Measurements from ENCODE around the gene FAM181B. TPM values are rescaled to one million over a fixed set of nuclear protein-coding genes. Genes with fewer than 3 reads are reported as not detected.

The FAM181B gene, protein sequence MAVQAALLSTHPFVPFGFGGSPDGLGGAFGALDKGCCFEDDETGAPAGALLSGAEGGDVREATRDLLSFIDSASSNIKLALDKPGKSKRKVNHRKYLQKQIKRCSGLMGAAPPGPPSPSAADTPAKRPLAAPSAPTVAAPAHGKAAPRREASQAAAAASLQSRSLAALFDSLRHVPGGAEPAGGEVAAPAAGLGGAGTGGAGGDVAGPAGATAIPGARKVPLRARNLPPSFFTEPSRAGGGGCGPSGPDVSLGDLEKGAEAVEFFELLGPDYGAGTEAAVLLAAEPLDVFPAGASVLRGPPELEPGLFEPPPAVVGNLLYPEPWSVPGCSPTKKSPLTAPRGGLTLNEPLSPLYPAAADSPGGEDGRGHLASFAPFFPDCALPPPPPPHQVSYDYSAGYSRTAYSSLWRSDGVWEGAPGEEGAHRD
- total RNA-seq (not detected in 2 replicates), polyA plus RNA-seq (not detected in 2 replicates), polyA minus RNA-seq (0.07 TPM in 1 of 2 replicates, not detected in the other)
- not detected for total RNA-seq (2013)

DNA sequence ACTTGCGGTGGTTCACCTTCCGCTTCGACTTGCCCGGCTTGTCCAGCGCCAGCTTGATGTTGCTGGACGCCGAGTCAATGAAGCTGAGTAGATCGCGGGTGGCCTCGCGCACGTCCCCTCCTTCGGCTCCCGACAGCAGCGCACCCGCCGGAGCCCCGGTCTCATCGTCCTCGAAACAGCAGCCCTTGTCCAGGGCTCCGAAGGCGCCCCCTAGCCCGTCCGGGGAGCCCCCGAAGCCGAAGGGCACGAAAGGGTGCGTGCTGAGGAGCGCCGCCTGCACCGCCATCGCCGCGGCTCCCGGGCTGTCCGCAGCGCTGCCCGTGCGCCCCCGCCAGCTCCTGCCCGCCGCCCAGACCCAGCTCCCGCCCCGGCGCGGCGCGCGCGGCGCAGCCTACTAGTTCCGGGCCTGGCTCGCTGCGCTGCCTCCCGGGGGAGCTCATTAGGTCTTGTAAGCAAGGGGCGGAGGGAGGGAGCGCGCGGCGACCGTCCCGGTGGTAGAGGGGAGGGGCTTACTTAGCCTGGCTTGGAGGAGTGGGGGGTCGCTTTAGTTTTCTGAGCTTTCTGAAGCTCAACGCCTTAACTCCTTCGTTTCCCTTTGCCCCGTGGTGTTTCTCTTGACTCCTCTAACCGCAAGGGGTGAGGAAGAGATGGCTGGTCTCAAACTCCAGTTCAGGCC is at the start of gene FAM181B:
Gene FAM181B, minus strand, starts transcription at position 421 of the 676 bp plus-strand sequence. Its CDS starts 135 bp downstream, at position 286.
- ATAC-seq (ENCODE audit: low read depth) (peak; percentile 73), DNase-seq (peak; percentile 55)
- peak within 1 kb of the TSS; percentile 83 for H3K4me2 ChIP-seq (replicated peaks; ENCODE audit: low read depth, low read length, poor library complexity, severe bottlenecking)
- H3K9ac ChIP-seq (ENCODE audit: low read length), result peak within 1 kb of the TSS; percentile 61
- ChIA-PET POLR2A (no interaction called here), CTCF (no interaction called here)
- H3K4me1 ChIP-seq (ENCODE audit: control insufficient read depth in 2 of 2, insufficient read depth in 2 of 2, low read length in 2 of 2), result peaks cover 10 to 25% of the 10 kb centered on the region in 2 donors
- TF ChIP-seq, protein P1, sequence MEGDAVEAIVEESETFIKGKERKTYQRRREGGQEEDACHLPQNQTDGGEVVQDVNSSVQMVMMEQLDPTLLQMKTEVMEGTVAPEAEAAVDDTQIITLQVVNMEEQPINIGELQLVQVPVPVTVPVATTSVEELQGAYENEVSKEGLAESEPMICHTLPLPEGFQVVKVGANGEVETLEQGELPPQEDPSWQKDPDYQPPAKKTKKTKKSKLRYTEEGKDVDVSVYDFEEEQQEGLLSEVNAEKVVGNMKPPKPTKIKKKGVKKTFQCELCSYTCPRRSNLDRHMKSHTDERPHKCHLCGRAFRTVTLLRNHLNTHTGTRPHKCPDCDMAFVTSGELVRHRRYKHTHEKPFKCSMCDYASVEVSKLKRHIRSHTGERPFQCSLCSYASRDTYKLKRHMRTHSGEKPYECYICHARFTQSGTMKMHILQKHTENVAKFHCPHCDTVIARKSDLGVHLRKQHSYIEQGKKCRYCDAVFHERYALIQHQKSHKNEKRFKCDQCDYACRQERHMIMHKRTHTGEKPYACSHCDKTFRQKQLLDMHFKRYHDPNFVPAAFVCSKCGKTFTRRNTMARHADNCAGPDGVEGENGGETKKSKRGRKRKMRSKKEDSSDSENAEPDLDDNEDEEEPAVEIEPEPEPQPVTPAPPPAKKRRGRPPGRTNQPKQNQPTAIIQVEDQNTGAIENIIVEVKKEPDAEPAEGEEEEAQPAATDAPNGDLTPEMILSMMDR (IDR thresholded peaks at IDR 0.05), result no peak
- no peak for TF ChIP-seq EZH2 (IDR thresholded peaks at IDR 0.05; ENCODE audit: borderline replicate concordance, insufficient read depth, low read depth, low read length, poor library complexity, severe bottlenecking)
- no peaks in the 10 kb centered on the region for H3K9me3 Mint-ChIP-seq (ENCODE audit: insufficient read depth)
- no peak within 1 kb of the TSS for H3K27ac Mint-ChIP-seq
- H3K79me2 ChIP-seq (ENCODE audit: control insufficient read depth, insufficient read depth, low read length), result no peaks in the 10 kb centered on the region
- H3K27ac ChIP-seq (ENCODE audit: low read length in 2 of 2), result no peak within 1 kb of the TSS
- H3K27me3 ChIP-seq (replicated peaks in 1 of 4; ENCODE audit: control extremely low read depth in 1 of 4, control insufficient read depth in 3 of 4, insufficient read depth in 4 of 4, low read length in 3 of 4), result peaks cover 1 to 54% (median 37%) of the 10 kb centered on the region in 4 experiments
- H3K9me3 ChIP-seq (ENCODE audit: control extremely low read depth in 1 of 3, control insufficient read depth in 2 of 3, insufficient read depth in 1 of 3, low read length in 2 of 3), result peaks cover 0 to 7% (median 2%) of the 10 kb centered on the region in 3 donors
- H3K4me3 ChIP-seq (ENCODE audit: control extremely low read depth in 1 of 5, extremely low read depth in 1 of 5, insufficient read depth in 1 of 5, low read depth in 2 of 5, low read length in 4 of 5), result peak within 1 kb of the TSS in 4 of 5 experiments; percentile 32 to 61 (median 51)
- H3K4me1 Mint-ChIP-seq, result peaks cover 16% of the 10 kb centered on the region
- peak within 1 kb of the TSS; percentile 62 for H2AFZ ChIP-seq (ENCODE audit: insufficient read depth, low read depth, low read length, poor library complexity, severe bottlenecking)
- H3K27me3 Mint-ChIP-seq, result peaks cover 71% of the 10 kb centered on the region
- intact Hi-C loops (cut with micrococcal nuclease), result no loop called here
- H3K36me3 ChIP-seq (replicated peaks in 1 of 2; ENCODE audit: control extremely low read depth in 1 of 2, control insufficient read depth in 1 of 2, extremely low read depth in 1 of 2, insufficient read depth in 2 of 2, low read length in 1 of 2), result no peaks in the 10 kb centered on the region
- H3K4me3 Mint-ChIP-seq, result peak within 1 kb of the TSS; percentile 79
- 2% methylated on average over 61 of the region's 67 CpGs for WGBS (ENCODE audit: insufficient coverage)
- H4K20me1 ChIP-seq (ENCODE audit: control insufficient read depth, insufficient read depth, low read length, poor library complexity, severe bottlenecking), result no peaks in the 10 kb centered on the region

Data from B cell (primary cell).